HG03521 (cell line): ENCODE results near the gene TNXB.
"Not testable (repeated sequence)": the region's sequence is repeated elsewhere in the genome, so short reads cannot be mapped to it uniquely, and the experiment has no call there.

Experiments
- ATAC-seq: cut with Tn5 transposase; IDR thresholded peaks from one replicate; pipeline ENCODE4 v1.9.1; 2021; ENCODE audit warnings: mild to moderate bottlenecking, moderate library complexity; ENCODE audit not compliant: unreplicated experiment

TNXB gene

GRCh38 chr6:32086661-32087573 is 22.2 kb downstream of the TNXB start:
- ATAC-seq: no peak

GRCh38 chr6:32085759-32086459 is 23.2 kb downstream of the TNXB start:
- no peak for ATAC-seq

GRCh38 chr6:32084780-32085179 is 24.4 kb downstream of the TNXB start:
- no peak for ATAC-seq

- ATAC-seq: no peak
Measured at GRCh38 chr6:32083812-32084768, 25.0 kb downstream of the TNXB start.

- ATAC-seq: no peak
Measured at GRCh38 chr6:32082935-32083334, 26.2 kb downstream of the TNXB start.

- ATAC-seq: no peak
Measured at GRCh38 chr6:32082478-32082877, 26.7 kb downstream of the TNXB start.

GRCh38 chr6:32081168-32081990 is 27.8 kb downstream of the TNXB start:
- no peak for ATAC-seq

GRCh38 chr6:32079566-32080290 is 29.4 kb downstream of the TNXB start:
- no peak for ATAC-seq

- ATAC-seq: no peak
Measured at GRCh38 chr6:32076321-32076809, 32.8 kb downstream of the TNXB start.

- ATAC-seq: no peak
Measured at GRCh38 chr6:32075781-32076180, 33.4 kb downstream of the TNXB start.

- ATAC-seq: no peak
Measured at GRCh38 chr6:32074996-32075532, 34.1 kb downstream of the TNXB start.

GRCh38 chr6:32073613-32074012 is 35.5 kb downstream of the TNXB start:
- ATAC-seq: no peak

- ATAC-seq: no peak
Measured at GRCh38 chr6:32073101-32073500, 36.0 kb downstream of the TNXB start.

GRCh38 chr6:32070814-32071543 is 38.2 kb downstream of the TNXB start:
- ATAC-seq: no peak

- no peak for ATAC-seq
Measured at GRCh38 chr6:32069878-32070515, 39.1 kb downstream of the TNXB start.

- ATAC-seq: no peak
Measured at GRCh38 chr6:32069460-32069859, 39.7 kb downstream of the TNXB start.

- no peak for ATAC-seq
Measured at GRCh38 chr6:32068867-32069266, 40.3 kb downstream of the TNXB start.

GRCh38 chr6:32068315-32068714 is 40.8 kb downstream of the TNXB start:
- ATAC-seq: not testable (repeated sequence)
